Lung (tissue), 12 donors: ENCODE results near the gene LHPP. TPM values are rescaled to one million over a fixed set of nuclear protein-coding genes. Genes with fewer than 3 reads are reported as not detected.

Source experiments
- ATAC-seq: fragments of 200-7000 bp; cut with Tn5 transposase; one replicate; pipeline ENCODE4 v1.9.1; 2020; ENCODE audit warnings: moderate number of reproducible peaks; ENCODE audit not compliant: insufficient read depth, low FRiP score
- DNase-seq, 3 donors: peaks; one replicate each; pipeline ENCODE4 v3.0.0-alpha.2; 2013 to 2017
- H3K27ac ChIP-seq, 2 donors: one replicate each; pipeline ENCODE4 v1.5.1; 2013; ENCODE audit warnings: mild to moderate bottlenecking in 2 of 2, moderate library complexity in 2 of 2, control low read depth in 1 of 2, inconsistent platforms in 1 of 2, low read depth in 1 of 2, low read length in 1 of 2
- H3K27me3 ChIP-seq, 3 donors: one replicate each; pipeline ENCODE4 v1.5.1; 2013; ENCODE audit warnings: low read length in 2 of 3; ENCODE audit not compliant: control insufficient read depth in 3 of 3, insufficient read depth in 3 of 3
- H3K36me3 ChIP-seq, 4 donors: one replicate each; pipeline ENCODE4 v1.5.1; 2013; ENCODE audit warnings: low read length in 4 of 4, mild to moderate bottlenecking in 1 of 4, moderate library complexity in 1 of 4; ENCODE audit not compliant: control insufficient read depth in 4 of 4, insufficient read depth in 4 of 4
- H3K4me1 ChIP-seq, 5 donors: one replicate each; pipeline ENCODE4 v1.5.1; 2013; ENCODE audit warnings: low read length in 5 of 5, mild to moderate bottlenecking in 2 of 5, moderate library complexity in 1 of 5; ENCODE audit not compliant: control insufficient read depth in 5 of 5, insufficient read depth in 5 of 5
- H3K4me3 ChIP-seq: one replicate; pipeline ENCODE4 v1.5.1; 2013; ENCODE audit warnings: mild to moderate bottlenecking, control low read depth, moderate library complexity
- H3K9ac ChIP-seq, 2 donors: one replicate each; pipeline ENCODE4 v1.5.1; 2013; ENCODE audit warnings: low read length in 2 of 2, control low read depth in 1 of 2; ENCODE audit not compliant: insufficient read depth in 1 of 2
- H3K9me3 ChIP-seq, 4 donors: one replicate each; pipeline ENCODE4 v1.5.1; 2013; ENCODE audit warnings: low read length in 3 of 4, mild to moderate bottlenecking in 1 of 4, moderate library complexity in 1 of 4; ENCODE audit not compliant: control insufficient read depth in 4 of 4, insufficient read depth in 3 of 4
- WGBS, 2 donors: extraction: QIAGEN DNeasy Blood & Tissue Kit; methylation state at CpG; one replicate each; pipeline ENCODE4 v1.1.7; 2013; 5-methylcytosine and 5-hydroxymethylcytosine counted together
- polyA plus RNA-seq, 2 donors: library from polyadenylated mRNA; stranded (reverse); fragments of 200-250 nt; gene quantifications; one replicate each; pipeline ENCODE4 v1.2.1, GENCODE V29; 2013
- total RNA-seq, 2 donors: library from RNA; depleted of rRNA in 1 of 2; stranded (reverse); fragments of >200 nt in 1 of 2; gene quantifications; one replicate each; pipeline ENCODE4 v1.2.1, GENCODE V29; 2014 to 2021
- TF ChIP-seq, protein P1 (sequence below): IDR thresholded peaks from 2 replicates; pipeline ENCODE4 v1.5.1; 2012; ENCODE audit warnings: mild to moderate bottlenecking; ENCODE audit errors: control extremely low read depth, extremely low read depth
- donor health status: control.
- donor health status: control.
- donor health status: Bipolar disorder and iron deficiency.
- donor health status: healthy.
- donor health status: DM: yes; HTN: yes; CAD: no.

Gene LHPP
- total and polyA plus RNA-seq, 4 donors: 7.1 to 18.6 (median 14.8) TPM

DNA sequence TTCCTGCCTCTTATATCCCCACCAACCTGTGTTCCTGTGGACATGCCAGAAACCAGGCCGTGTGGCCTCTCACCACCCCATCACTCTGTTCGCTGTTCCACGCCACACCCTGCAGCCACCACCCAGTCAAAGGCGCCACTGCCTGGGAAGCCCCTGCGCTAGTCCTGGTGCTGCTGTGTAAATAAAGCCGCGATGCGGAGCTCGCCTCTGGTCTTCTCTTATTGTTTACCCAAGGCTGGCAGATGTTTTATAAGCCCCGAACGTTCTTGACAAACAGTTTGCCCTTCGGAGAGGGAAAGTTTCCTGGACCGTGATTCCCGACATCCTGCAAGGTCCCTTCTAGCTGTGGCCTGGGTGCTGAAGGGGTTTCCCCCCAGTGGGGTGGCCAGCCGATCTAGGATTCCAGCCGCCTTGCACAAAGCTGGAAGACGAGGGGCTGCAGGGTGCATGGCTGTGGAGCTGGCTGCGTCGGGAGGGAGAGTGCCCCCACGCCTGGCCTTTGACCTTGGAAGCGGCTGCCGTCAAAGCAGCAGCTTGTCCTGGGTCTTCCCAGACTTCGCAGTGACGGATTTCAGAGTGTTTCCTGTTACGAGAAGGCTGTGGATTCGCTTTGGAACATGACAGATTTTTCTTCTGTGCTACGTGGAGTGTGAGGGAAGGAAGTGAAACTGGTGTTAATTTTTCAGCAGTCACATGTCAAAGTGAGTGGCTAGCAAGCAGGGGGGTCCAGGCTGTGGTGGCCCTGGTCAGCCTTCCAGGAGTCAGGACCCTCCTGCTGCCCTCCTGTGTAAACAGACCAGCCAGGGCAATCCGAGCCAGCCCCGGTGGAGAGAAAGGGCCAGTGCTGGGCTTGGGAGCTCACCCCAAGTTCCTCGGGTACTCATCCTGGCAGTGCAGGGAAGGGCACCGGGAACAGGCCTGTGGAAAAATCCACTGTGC is 61.6 kb downstream of the LHPP start:
- Histone ChIP-seq H3K27me3 (no peaks in the 10 kb centered on the region), H3K4me3 (no peak overlapping the region), H3K27ac (peak overlapping the region in 1 of 2 donors; percentile 72), H3K9ac (no peak overlapping the region), H3K4me1 (peaks cover 0 to 18% (median 8%) of the 10 kb centered on the region in 5 donors), H3K9me3 (no peaks in the 10 kb centered on the region), H3K36me3 (no peaks in the 10 kb centered on the region)
- DNase-seq (peak; percentile 75 to 89 (median 81)), ATAC-seq (peak; percentile 55)
- WGBS, 2 donors: 33 to 42% methylated on average over 31 of the region's 31 CpGs
- TF ChIP-seq, protein P1, sequence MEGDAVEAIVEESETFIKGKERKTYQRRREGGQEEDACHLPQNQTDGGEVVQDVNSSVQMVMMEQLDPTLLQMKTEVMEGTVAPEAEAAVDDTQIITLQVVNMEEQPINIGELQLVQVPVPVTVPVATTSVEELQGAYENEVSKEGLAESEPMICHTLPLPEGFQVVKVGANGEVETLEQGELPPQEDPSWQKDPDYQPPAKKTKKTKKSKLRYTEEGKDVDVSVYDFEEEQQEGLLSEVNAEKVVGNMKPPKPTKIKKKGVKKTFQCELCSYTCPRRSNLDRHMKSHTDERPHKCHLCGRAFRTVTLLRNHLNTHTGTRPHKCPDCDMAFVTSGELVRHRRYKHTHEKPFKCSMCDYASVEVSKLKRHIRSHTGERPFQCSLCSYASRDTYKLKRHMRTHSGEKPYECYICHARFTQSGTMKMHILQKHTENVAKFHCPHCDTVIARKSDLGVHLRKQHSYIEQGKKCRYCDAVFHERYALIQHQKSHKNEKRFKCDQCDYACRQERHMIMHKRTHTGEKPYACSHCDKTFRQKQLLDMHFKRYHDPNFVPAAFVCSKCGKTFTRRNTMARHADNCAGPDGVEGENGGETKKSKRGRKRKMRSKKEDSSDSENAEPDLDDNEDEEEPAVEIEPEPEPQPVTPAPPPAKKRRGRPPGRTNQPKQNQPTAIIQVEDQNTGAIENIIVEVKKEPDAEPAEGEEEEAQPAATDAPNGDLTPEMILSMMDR: no peak

GRCh38 chr10:124523901-124524300 is 62.3 kb downstream of the LHPP start:
- H3K4me3 ChIP-seq: no peak overlapping the region
- H3K27ac ChIP-seq: peak overlapping the region in 1 of 2 donors; percentile 72
- DNase-seq (no peak), ATAC-seq (no peak)
- H3K9me3 ChIP-seq: no peaks in the 10 kb centered on the region
- no peaks in the 10 kb centered on the region for H3K27me3 ChIP-seq
- H3K4me1 ChIP-seq: peaks cover 0 to 18% (median 8%) of the 10 kb centered on the region in 5 donors
- H3K36me3 ChIP-seq: no peaks in the 10 kb centered on the region
- 43 to 67% methylated on average over 5 of the region's 5 CpGs for WGBS, 2 donors
- TF ChIP-seq, protein P1: no peak
- no peak overlapping the region for H3K9ac ChIP-seq

GRCh38 chr10:124524991-124525653 is 63.5 kb downstream of the LHPP start:
- DNase-seq (no peak), ATAC-seq (no peak)
- Histone ChIP-seq H3K27ac (peak overlapping the region in 1 of 2 donors; percentile 34), H3K36me3 (no peaks in the 10 kb centered on the region), H3K4me3 (no peak overlapping the region), H3K9ac (no peak overlapping the region), H3K4me1 (peaks cover 0 to 19% (median 8%) of the 10 kb centered on the region in 5 donors), H3K9me3 (no peaks in the 10 kb centered on the region), H3K27me3 (no peaks in the 10 kb centered on the region)
- TF ChIP-seq, protein P1: no peak
- 84 to 87% methylated on average over 23 of the region's 23 CpGs for WGBS, 2 donors
